ENCODE data around the gene NUFIP2. TPM values are rescaled to one million over a fixed set of nuclear protein-coding genes. Genes with fewer than 3 reads are reported as not detected.

The NUFIP2 gene
- total and polyA plus RNA-seq, 5 donors: 9.7 to 44.7 (median 39.8) TPM

DNA sequence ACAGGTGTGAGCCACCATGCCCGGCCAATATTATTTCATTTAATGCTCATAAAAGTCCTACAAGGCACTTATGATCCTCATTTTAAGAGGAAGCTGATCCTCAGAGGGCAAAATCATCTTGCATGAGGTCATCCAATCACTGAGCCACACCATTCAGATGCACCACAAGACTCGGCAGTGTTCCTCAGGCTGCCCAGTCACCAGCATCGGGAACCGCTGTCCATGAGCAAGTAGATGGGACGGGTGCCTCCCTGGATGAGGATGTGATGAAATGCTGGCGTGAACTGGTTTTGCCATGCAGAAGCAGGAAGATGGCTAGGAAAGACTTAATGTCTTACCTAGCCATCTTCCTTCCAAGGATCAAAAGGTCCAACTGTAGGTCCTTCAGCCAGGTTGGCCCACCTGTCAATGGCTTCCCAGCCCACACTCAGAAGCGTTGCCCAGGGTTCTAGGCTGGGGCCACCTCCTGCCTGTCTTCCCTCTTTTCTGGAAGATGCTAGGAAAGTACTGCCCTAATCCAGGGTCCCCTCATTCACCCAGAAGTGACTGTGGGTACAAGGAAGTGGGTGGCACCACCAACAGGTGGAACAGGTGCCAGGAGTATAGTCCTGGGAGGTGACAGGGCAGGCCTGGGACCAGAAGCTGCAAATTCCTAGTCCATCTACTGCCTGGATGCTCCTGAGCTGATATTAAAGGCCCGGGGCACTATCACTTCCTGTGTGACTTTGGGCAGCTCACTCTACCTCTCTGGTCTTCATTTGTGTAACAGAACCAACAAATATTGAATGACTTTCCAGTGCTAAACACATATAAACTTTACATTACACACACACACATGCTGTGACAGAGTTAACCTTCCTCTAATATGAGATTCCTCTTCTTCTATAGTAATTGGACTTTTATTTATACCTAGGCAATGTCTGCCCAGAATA lies 79.5 kb downstream of the NUFIP2 start:
- ATAC-seq (peak in 1 of 2 donors; percentile 39), DNase-seq (peak in 1 of 3 donors; percentile 58)
- no peaks in the 10 kb centered on the region for H3K9me3 ChIP-seq (ENCODE audit: control insufficient read depth, low read length)
- H3K27me3 ChIP-seq (ENCODE audit: control insufficient read depth, insufficient read depth): no peaks in the 10 kb centered on the region
- no peak overlapping the region for H3K27ac ChIP-seq (ENCODE audit: low read length)
- no peak overlapping the region for H3K4me3 ChIP-seq (ENCODE audit: low read length)
- 86% methylated on average over 8 of the region's 8 CpGs for WGBS
- peaks cover 4% of the 10 kb centered on the region for H3K4me1 ChIP-seq (ENCODE audit: control insufficient read depth, insufficient read depth, low read length)
- intact Hi-C loops (cut with DNase I): loop anchor here (5.0 kb wide), 2 partner anchors 62 to 67 kb away; no protein-coding TSS in a partner anchor

- DNase-seq (no peak), ATAC-seq (no peak)
- H3K4me3 ChIP-seq (ENCODE audit: low read length): no peak overlapping the region
- peaks cover 4% of the 10 kb centered on the region for H3K4me1 ChIP-seq (ENCODE audit: control insufficient read depth, insufficient read depth, low read length)
- WGBS: 70% methylated on average over 5 of the region's 5 CpGs
- H3K9me3 ChIP-seq (ENCODE audit: control insufficient read depth, low read length): no peaks in the 10 kb centered on the region
- no peaks in the 10 kb centered on the region for H3K27me3 ChIP-seq (ENCODE audit: control insufficient read depth, insufficient read depth)
- no peak overlapping the region for H3K27ac ChIP-seq (ENCODE audit: low read length)
- intact Hi-C loops (cut with DNase I): loop anchor here in 2 of 4 donors (5.0 kb wide), 2 partner anchors 60 to 65 kb away; no protein-coding TSS in a partner anchor
These were observed 81.2 kb downstream of the NUFIP2 start for GRCh38 chr17:29212681-29213121.

- Histone ChIP-seq H3K27ac (ENCODE audit: low read length) (no peak overlapping the region), H3K9me3 (ENCODE audit: control insufficient read depth, low read length) (no peaks in the 10 kb centered on the region), H3K4me3 (ENCODE audit: low read length) (no peak overlapping the region), H3K4me1 (ENCODE audit: control insufficient read depth, insufficient read depth, low read length) (peaks cover 4% of the 10 kb centered on the region), H3K27me3 (ENCODE audit: control insufficient read depth, insufficient read depth) (no peaks in the 10 kb centered on the region)
- no peak for ATAC-seq
- intact Hi-C loops (cut with DNase I): loop anchor here in 2 of 4 donors (5.0 kb wide), 2 partner anchors 60 to 65 kb away; no protein-coding TSS in a partner anchor
- WGBS: 100% methylated on average over 1 of the region's 1 CpG
- no peak for DNase-seq
These were observed 81.8 kb downstream of the NUFIP2 start for GRCh38 chr17:29212094-29212631.

- H3K4me3 ChIP-seq (ENCODE audit: low read length): no peak overlapping the region
- no peak overlapping the region for H3K27ac ChIP-seq (ENCODE audit: low read length)
- WGBS: 75% methylated on average over 2 of the region's 2 CpGs
- no peaks in the 10 kb centered on the region for H3K27me3 ChIP-seq (ENCODE audit: control insufficient read depth, insufficient read depth)
- H3K9me3 ChIP-seq (ENCODE audit: control insufficient read depth, low read length): no peaks in the 10 kb centered on the region
- intact Hi-C loops (cut with DNase I): loop anchor here in 2 of 4 donors (5.0 kb wide), 2 partner anchors 59 to 64 kb away; no protein-coding TSS in a partner anchor
- peaks cover 4% of the 10 kb centered on the region for H3K4me1 ChIP-seq (ENCODE audit: control insufficient read depth, insufficient read depth, low read length)
- DNase-seq (no peak), ATAC-seq (no peak)
These were observed 83.1 kb downstream of the NUFIP2 start for GRCh38 chr17:29210879-29211278.

- DNase-seq (no peak), ATAC-seq (no peak)
- 90% methylated on average over 5 of the region's 5 CpGs for WGBS
- Histone ChIP-seq H3K4me1 (ENCODE audit: control insufficient read depth, insufficient read depth, low read length) (peaks cover 9% of the 10 kb centered on the region), H3K9me3 (ENCODE audit: control insufficient read depth, low read length) (no peaks in the 10 kb centered on the region), H3K27me3 (ENCODE audit: control insufficient read depth, insufficient read depth) (no peaks in the 10 kb centered on the region), H3K4me3 (ENCODE audit: low read length) (no peak overlapping the region), H3K27ac (ENCODE audit: low read length) (no peak overlapping the region)
- intact Hi-C loops (cut with DNase I): loop anchor here in 1 of 4 donors (10.0 kb wide), 1 partner anchor 244 kb away; no protein-coding TSS in a partner anchor
These were observed 84.9 kb downstream of the NUFIP2 start for GRCh38 chr17:29209073-29209472.

GRCh38 chr17:29207975-29208374 lies 86.0 kb downstream of the NUFIP2 start:
- DNase-seq (no peak), ATAC-seq (no peak)
- Histone ChIP-seq H3K27me3 (ENCODE audit: control insufficient read depth, insufficient read depth) (no peaks in the 10 kb centered on the region), H3K27ac (ENCODE audit: low read length) (no peak overlapping the region), H3K4me1 (ENCODE audit: control insufficient read depth, insufficient read depth, low read length) (peaks cover 9% of the 10 kb centered on the region), H3K9me3 (ENCODE audit: control insufficient read depth, low read length) (no peaks in the 10 kb centered on the region), H3K4me3 (ENCODE audit: low read length) (no peak overlapping the region)
- intact Hi-C loops (cut with DNase I): loop anchor here in 1 of 4 donors (10.0 kb wide), 1 partner anchor 243 kb away; no protein-coding TSS in a partner anchor
- 83% methylated on average over 2 of the region's 2 CpGs for WGBS

Other genes starting within 250 kb of the NUFIP2 start
- gene MYO18A, start 113.8 kb downstream of the NUFIP2 start, total RNA-seq: 100 to 1,000 TPM; 206 to 312 (median 277) TPM
- gene MYO18A, start 113.8 kb downstream of the NUFIP2 start, polyA plus RNA-seq: 248 TPM
- not detected for gene CRYBA1, start 47.3 kb downstream of the NUFIP2 start, total RNA-seq
- not detected for gene CRYBA1, start 47.3 kb downstream of the NUFIP2 start, polyA plus RNA-seq
- 10 to 100 TPM; 46.7 to 72.2 (median 51.1) TPM for gene TAOK1, start 96.2 kb upstream of the NUFIP2 start, total RNA-seq
- 9.8 TPM for gene TAOK1, start 96.2 kb upstream of the NUFIP2 start, polyA plus RNA-seq

All from right cardiac atrium (tissue), 5 donors.